Fibroblast of pulmonary artery (primary cell): ENCODE results near the gene KBTBD2.
"Not testable (repeated sequence)": the region's sequence is repeated elsewhere in the genome, so short reads cannot be mapped to it uniquely, and the experiment has no call there.

Source experiments
- DNase-seq: peaks from one replicate; pipeline ENCODE4 v3.0.0-alpha.2; 2010; ENCODE audit warnings: low read depth
- H3K4me3 ChIP-seq: replicated peaks from 2 replicates; pipeline ENCODE4 v1.5.1; 2011; ENCODE audit warnings: low read depth, mild to moderate bottlenecking, control low read depth, low read length, moderate library complexity
- CTCF ChIP-seq: IDR thresholded peaks from 2 replicates; pipeline ENCODE4 v1.5.1; 2011; ENCODE audit warnings: mild to moderate bottlenecking, control low read depth, low read length, inconsistent platforms; ENCODE audit errors: missing control alignments

The KBTBD2 gene

GRCh38 chr7:32846630-32847225 lies 44.8 kb downstream of the KBTBD2 start:
- TF ChIP-seq CTCF: peak; percentile 73
- DNase-seq: peak; percentile 82
- no peak overlapping the region for H3K4me3 ChIP-seq

GRCh38 chr7:32844748-32845147 lies 46.8 kb downstream of the KBTBD2 start:
- H3K4me3 ChIP-seq, DNase-seq: not testable (repeated sequence)

- DNase-seq, H3K4me3 ChIP-seq: not testable (repeated sequence)
Measured at GRCh38 chr7:32843763-32844162, 47.8 kb downstream of the KBTBD2 start.

DNA sequence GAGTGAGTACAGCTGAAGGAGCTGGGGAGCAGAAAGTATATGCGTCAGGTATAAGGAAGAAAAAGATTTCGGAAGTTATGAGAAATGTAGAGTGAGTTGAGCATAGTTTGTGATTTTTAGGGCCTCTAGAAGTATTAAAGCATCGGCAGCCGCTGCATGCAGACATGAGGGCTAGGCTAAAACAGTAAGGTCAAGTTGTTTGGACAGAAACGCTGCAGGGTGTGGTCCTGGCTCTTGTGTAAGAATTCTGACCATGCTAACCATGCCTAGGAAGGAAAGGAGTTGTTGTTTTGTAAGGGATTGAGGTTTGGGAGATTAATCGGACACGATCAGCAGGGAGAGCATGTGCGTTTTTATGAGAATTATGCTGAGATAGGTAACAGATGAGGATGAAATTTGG lies 51.7 kb downstream of the KBTBD2 start:
- not testable (repeated sequence) for H3K4me3 ChIP-seq

GRCh38 chr7:32828996-32829752 lies 62.4 kb downstream of the KBTBD2 start:
- DNase-seq, H3K4me3 ChIP-seq: not testable (repeated sequence)

More for the DNA sequence above, 51.7 kb downstream of the KBTBD2 start:
- DNase-seq: not testable (repeated sequence)
